Upper lobe of left lung (tissue), 4 donors: ENCODE measurements around the gene DLG2.

ENCODE experiments used
- CTCF ChIP-seq, 6 experiments: fragments of 450-650 bp in 4 of 6; fragments of 200-600 bp in 2 of 6; sonication (generic) in 2 of 6; IDR thresholded peaks; one replicate each; pipeline ENCODE4 v1.5.1; 2016 to 2019; ENCODE audit warnings: antibody characterized with exemption in 6 of 6
- POLR2A ChIP-seq, 4 donors: fragments of 450-650 bp; IDR thresholded peaks; one replicate each; pipeline ENCODE4 v1.5.1; 2016 to 2017; ENCODE audit warnings: antibody characterized with exemption in 4 of 4, mild to moderate bottlenecking in 2 of 4
- POLR2AphosphoS5 ChIP-seq, 2 donors: sonication (generic); formaldehyde crosslinking; IDR thresholded peaks; one replicate each; pipeline ENCODE4 v1.5.1; 2017; ENCODE audit warnings: antibody characterized with exemption in 2 of 2

DNA sequence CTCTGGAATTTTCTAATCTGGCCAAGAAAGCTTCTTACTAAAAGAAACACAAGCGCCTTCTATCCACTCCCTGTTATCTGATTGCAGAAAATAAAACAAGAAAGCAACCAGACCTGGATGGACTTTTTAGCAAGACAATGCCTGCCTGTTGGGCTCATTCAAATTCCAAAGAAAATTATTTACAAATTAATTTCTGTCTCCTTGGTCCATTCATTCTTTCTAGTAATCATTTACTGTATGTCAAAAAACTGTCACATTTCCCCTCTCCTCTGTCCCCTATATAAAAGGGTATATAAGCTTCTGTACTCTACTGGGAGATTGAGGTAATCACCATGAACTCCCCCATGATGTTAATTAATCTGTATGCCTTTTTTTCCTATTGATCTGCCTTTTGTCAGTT, 279.9 kb downstream of the DLG2 start:
- no peak for TF ChIP-seq CTCF (IDR thresholded peaks at IDR 0.05)
- no peak for TF ChIP-seq POLR2AphosphoS5 (IDR thresholded peaks at IDR 0.05)
- TF ChIP-seq POLR2A (IDR thresholded peaks at IDR 0.05) = no peak
